Right atrium auricular region (tissue), 2 donors: ENCODE results near the gene RBM4. TPM values are rescaled to one million over a fixed set of nuclear protein-coding genes. Genes with fewer than 3 reads are reported as not detected.
A peak's percentile ranks its signal among the peaks of the same experiment; 100 is the strongest.

Source experiments
- DNase-seq: peaks from one replicate; pipeline ENCODE4 v3.0.0-alpha.2; 2019; ENCODE audit warnings: low spot score
- H3K27ac ChIP-seq, 2 donors: fragments of 200-600 bp; sonication (generic); 1 replicate in 1 of 2; 2 replicates in 1 of 2; pipeline ENCODE4 v1.5.1; 2016 to 2019
- H3K27me3 ChIP-seq, 2 donors: fragments of 200-600 bp; sonication (generic); one replicate each; pipeline versions ENCODE4 v1.5.1 to v1.6.0; 2017 to 2019
- H3K36me3 ChIP-seq: fragments of 200-600 bp; sonication (generic); one replicate; pipeline ENCODE4 v1.5.1; 2016
- H3K4me1 ChIP-seq, 2 donors: fragments of 200-600 bp; sonication (generic); one replicate each; pipeline versions ENCODE4 v1.5.1 to v1.6.0; 2017 to 2019
- H3K4me3 ChIP-seq, 2 donors: fragments of 200-600 bp; sonication (generic); 1 replicate in 1 of 2; 2 replicates in 1 of 2; pipeline ENCODE4 v1.5.1; 2017 to 2019; ENCODE audit warnings: mild to moderate bottlenecking in 1 of 2, moderate library complexity in 1 of 2
- H3K9me3 ChIP-seq, 2 donors: fragments of 200-600 bp; sonication (generic); one replicate each; pipeline ENCODE4 v1.5.1; 2019
- total RNA-seq, 2 donors: library from RNA; depleted of rRNA; stranded (reverse); fragments of >200 nt; gene quantifications; one replicate each; pipeline ENCODE4 v1.1.0, GENCODE V29; 2016
- TF ChIP-seq, protein P1 (sequence below), 2 donors: fragments of 200-600 bp; sonication (generic); IDR thresholded peaks; one replicate each; pipeline ENCODE4 v1.5.1; 2019; ENCODE audit warnings: antibody characterized with exemption in 2 of 2

The RBM4 gene
- total RNA-seq, 2 donors from 2014 or later: 51.4 to 53.8 TPM

- peak overlapping the region; percentile 98 to 99 for H3K27ac ChIP-seq
- H3K27me3 ChIP-seq: no peaks in the 10 kb centered on the region
- no peaks in the 10 kb centered on the region for H3K9me3 ChIP-seq
- peaks cover 16% of the 10 kb centered on the region for H3K36me3 ChIP-seq
- H3K4me3 ChIP-seq: peak overlapping the region in 1 of 2 donors; percentile 83
- TF ChIP-seq, protein P1, sequence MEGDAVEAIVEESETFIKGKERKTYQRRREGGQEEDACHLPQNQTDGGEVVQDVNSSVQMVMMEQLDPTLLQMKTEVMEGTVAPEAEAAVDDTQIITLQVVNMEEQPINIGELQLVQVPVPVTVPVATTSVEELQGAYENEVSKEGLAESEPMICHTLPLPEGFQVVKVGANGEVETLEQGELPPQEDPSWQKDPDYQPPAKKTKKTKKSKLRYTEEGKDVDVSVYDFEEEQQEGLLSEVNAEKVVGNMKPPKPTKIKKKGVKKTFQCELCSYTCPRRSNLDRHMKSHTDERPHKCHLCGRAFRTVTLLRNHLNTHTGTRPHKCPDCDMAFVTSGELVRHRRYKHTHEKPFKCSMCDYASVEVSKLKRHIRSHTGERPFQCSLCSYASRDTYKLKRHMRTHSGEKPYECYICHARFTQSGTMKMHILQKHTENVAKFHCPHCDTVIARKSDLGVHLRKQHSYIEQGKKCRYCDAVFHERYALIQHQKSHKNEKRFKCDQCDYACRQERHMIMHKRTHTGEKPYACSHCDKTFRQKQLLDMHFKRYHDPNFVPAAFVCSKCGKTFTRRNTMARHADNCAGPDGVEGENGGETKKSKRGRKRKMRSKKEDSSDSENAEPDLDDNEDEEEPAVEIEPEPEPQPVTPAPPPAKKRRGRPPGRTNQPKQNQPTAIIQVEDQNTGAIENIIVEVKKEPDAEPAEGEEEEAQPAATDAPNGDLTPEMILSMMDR (IDR thresholded peaks at IDR 0.05): no peak
- peaks cover 0 to 72% of the 10 kb centered on the region in 2 donors for H3K4me1 ChIP-seq
- DNase-seq: no peak
These were observed 19.4 kb upstream of the RBM4 start for GRCh38 chr11:66619080-66619554.

DNA sequence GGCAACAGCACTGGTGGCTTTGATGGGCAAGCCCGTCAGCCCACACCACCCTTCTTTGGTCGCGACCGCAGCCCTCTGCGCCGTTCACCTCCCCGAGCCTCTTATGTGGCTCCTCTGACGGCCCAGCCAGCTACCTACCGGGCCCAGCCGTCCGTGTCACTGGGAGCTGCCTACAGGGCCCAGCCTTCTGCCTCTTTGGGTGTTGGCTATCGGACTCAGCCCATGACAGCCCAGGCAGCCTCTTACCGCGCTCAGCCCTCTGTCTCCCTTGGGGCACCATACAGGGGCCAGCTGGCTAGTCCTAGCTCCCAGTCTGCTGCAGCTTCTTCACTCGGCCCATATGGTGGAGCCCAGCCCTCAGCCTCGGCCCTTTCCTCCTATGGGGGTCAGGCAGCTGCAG lies 14.1 kb upstream of the RBM4 start:
- H3K9me3 ChIP-seq: no peaks in the 10 kb centered on the region
- peaks cover 59% of the 10 kb centered on the region for H3K36me3 ChIP-seq
- TF ChIP-seq, protein P1 (IDR thresholded peaks at IDR 0.05): no peak
- H3K4me1 ChIP-seq: peaks cover 0 to 60% of the 10 kb centered on the region in 2 donors
- peak overlapping the region; percentile 61 to 73 for H3K27ac ChIP-seq
- no peak for DNase-seq
- H3K27me3 ChIP-seq: no peaks in the 10 kb centered on the region
- H3K4me3 ChIP-seq: no peak overlapping the region

DNA sequence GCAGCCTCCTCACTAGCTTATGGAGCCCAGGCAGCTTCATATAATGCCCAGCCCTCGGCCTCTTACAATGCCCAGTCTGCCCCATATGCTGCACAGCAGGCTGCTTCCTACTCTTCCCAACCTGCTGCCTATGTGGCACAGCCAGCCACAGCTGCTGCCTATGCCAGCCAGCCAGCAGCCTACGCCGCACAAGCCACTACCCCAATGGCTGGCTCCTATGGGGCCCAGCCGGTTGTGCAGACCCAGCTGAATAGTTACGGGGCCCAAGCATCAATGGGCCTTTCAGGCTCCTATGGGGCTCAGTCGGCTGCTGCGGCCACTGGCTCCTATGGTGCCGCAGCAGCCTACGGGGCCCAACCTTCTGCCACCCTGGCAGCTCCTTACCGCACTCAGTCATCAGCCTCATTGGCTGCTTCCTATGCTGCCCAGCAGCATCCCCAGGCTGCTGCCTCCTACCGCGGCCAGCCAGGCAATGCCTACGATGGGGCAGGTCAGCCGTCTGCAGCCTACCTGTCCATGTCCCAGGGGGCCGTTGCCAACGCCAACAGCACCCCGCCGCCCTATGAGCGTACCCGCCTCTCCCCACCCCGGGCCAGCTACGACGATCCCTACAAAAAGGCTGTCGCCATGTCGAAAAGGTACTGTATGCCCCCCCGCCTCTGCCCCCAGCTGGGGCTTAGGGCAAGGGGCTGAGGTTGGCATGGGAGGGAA lies 13.3 kb upstream of the RBM4 start:
- Histone ChIP-seq H3K4me3 (no peak overlapping the region), H3K9me3 (no peaks in the 10 kb centered on the region), H3K36me3 (peaks cover 67% of the 10 kb centered on the region), H3K27me3 (no peaks in the 10 kb centered on the region), H3K27ac (no peak overlapping the region), H3K4me1 (peaks cover 0 to 55% of the 10 kb centered on the region in 2 donors)
- no peak for DNase-seq
- TF ChIP-seq, protein P1 (IDR thresholded peaks at IDR 0.05): no peak

DNA sequence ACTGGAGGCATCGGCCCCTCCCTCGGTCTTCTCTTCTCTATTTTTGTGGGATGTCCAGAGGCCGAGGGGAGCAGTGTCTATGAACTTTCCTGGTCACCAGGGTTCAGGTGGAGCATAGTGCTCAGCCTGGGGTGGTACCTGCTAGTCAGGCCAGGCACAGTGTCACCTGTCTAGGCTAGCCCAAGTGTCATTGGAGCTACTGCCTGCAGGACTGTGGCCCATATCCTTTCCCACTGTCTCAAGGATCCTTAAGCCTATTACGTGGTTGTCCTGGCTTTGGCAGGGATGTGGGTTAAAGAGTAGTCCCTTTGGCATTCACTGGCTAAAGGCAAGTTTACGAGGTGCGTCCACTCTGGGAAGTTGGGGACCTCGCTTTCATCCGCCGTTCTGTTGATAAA lies 12.8 kb upstream of the RBM4 start:
- Histone ChIP-seq H3K4me1 (peaks cover 0 to 49% of the 10 kb centered on the region in 2 donors), H3K36me3 (peaks cover 67% of the 10 kb centered on the region), H3K27me3 (no peaks in the 10 kb centered on the region), H3K27ac (no peak overlapping the region), H3K4me3 (no peak overlapping the region), H3K9me3 (no peaks in the 10 kb centered on the region)
- TF ChIP-seq, protein P1 (IDR thresholded peaks at IDR 0.05): no peak
- DNase-seq: no peak

DNA sequence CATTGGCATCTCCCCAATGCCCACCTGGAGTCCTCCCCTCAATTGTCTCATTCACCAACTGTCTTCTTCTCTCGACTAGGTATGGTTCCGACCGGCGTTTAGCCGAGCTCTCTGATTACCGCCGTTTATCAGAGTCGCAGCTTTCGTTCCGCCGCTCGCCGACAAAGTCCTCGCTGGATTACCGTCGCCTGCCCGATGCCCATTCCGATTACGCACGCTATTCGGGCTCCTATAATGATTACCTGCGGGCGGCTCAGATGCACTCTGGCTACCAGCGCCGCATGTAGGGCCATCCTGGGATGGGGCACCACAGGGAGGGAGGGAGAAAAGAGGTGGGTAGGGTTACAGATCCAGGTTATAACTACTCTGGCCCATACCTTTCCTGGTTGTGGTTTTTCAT lies 12.1 kb upstream of the RBM4 start:
- Histone ChIP-seq H3K36me3 (peaks cover 67% of the 10 kb centered on the region), H3K27me3 (no peaks in the 10 kb centered on the region), H3K27ac (no peak overlapping the region), H3K4me3 (no peak overlapping the region), H3K9me3 (no peaks in the 10 kb centered on the region), H3K4me1 (peaks cover 0 to 43% of the 10 kb centered on the region in 2 donors)
- TF ChIP-seq, protein P1 (IDR thresholded peaks at IDR 0.05): no peak
- DNase-seq: no peak
